Cardiac muscle cell (in vitro differentiated cells and primary cell): ENCODE data around the gene SMIM35. TPM values are rescaled to one million over a fixed set of nuclear protein-coding genes. Genes with fewer than 3 reads are reported as not detected.

Experiments used
- DNase-seq, 2 donors: peaks; one replicate each; pipeline versions ENCODE4 v3.0.0 to v3.0.0-alpha.2; 2010 to 2017; ENCODE audit warnings: low read depth in 1 of 2, low spot score in 1 of 2
- H3K27ac ChIP-seq: fragments of 200-600 bp; sonication (generic); 2 replicates; pipeline ENCODE4 v1.5.1; 2016
- H3K27me3 ChIP-seq: fragments of 200-600 bp; sonication (generic); 2 replicates; pipeline ENCODE4 v1.6.0; 2016; ENCODE audit warnings: control low read depth
- H3K36me3 ChIP-seq: fragments of 200-600 bp; sonication (generic); 2 replicates; pipeline ENCODE4 v1.5.1; 2016; ENCODE audit warnings: control low read depth
- H3K4me1 ChIP-seq: fragments of 200-600 bp; sonication (generic); 2 replicates; pipeline ENCODE4 v1.8.1; 2017; ENCODE audit warnings: low read depth, mild to moderate bottlenecking, mixed run types
- H3K4me3 ChIP-seq: fragments of 200-600 bp; sonication (generic); 2 replicates; pipeline ENCODE4 v1.5.1; 2016; ENCODE audit warnings: mild to moderate bottlenecking
- H3K9me3 ChIP-seq: fragments of 200-600 bp; sonication (generic); 2 replicates; pipeline ENCODE4 v1.5.1; 2017; ENCODE audit warnings: low read depth, mild to moderate bottlenecking, control low read depth
- CTCF ChIP-seq: IDR thresholded peaks from 2 replicates; pipeline ENCODE4 v1.5.1; 2012; ENCODE audit warnings: low read depth, mild to moderate bottlenecking, low read length
- polyA plus RNA-seq: library from polyadenylated mRNA; unstranded; fragments of >200 nt; fragmentation: Nextera tagmentation; extraction: Ambion mirVana; gene quantifications from 2 replicates; pipeline ENCODE4 v1.2.1, GENCODE V29; 2016
- total RNA-seq: library from RNA; depleted of rRNA; stranded (reverse); fragments of >200 nt; gene quantifications from 2 replicates; pipeline ENCODE4 v1.2.3, GENCODE V29; 2016

SMIM35 gene
- total and polyA plus RNA-seq, 2 experiments from 2014 or later: not detected

GRCh38 chr11:118015385-118015841 is 71.3 kb downstream of the SMIM35 start:
- Histone ChIP-seq H3K4me3 (no peak overlapping the region), H3K36me3 (no peaks in the 10 kb centered on the region), H3K4me1 (no peaks in the 10 kb centered on the region), H3K27ac (no peak overlapping the region), H3K9me3 (peaks cover 2% of the 10 kb centered on the region), H3K27me3 (no peaks in the 10 kb centered on the region)
- no peak for DNase-seq
- no peak for TF ChIP-seq CTCF

- no peak for DNase-seq
Measured at GRCh38 chr11:118014022-118014421, 72.7 kb downstream of the SMIM35 start.

GRCh38 chr11:118012083-118012669 is 74.6 kb downstream of the SMIM35 start:
- Histone ChIP-seq H3K27me3 (peaks cover 2% of the 10 kb centered on the region), H3K36me3 (no peaks in the 10 kb centered on the region), H3K9me3 (no peaks in the 10 kb centered on the region), H3K4me1 (no peaks in the 10 kb centered on the region), H3K27ac (no peak overlapping the region), H3K4me3 (no peak overlapping the region)
- peak in 1 of 2 donors; percentile 33 for DNase-seq
- no peak for TF ChIP-seq CTCF

More at GRCh38 chr11:118014022-118014421, 72.7 kb downstream of the SMIM35 start:
- TF ChIP-seq CTCF: no peak
- Histone ChIP-seq H3K36me3 (no peaks in the 10 kb centered on the region), H3K9me3 (no peaks in the 10 kb centered on the region), H3K27ac (no peak overlapping the region), H3K4me3 (no peak overlapping the region), H3K27me3 (no peaks in the 10 kb centered on the region), H3K4me1 (no peaks in the 10 kb centered on the region)

- Histone ChIP-seq H3K4me3 (no peak overlapping the region), H3K27ac (no peak overlapping the region), H3K9me3 (no peaks in the 10 kb centered on the region), H3K36me3 (no peaks in the 10 kb centered on the region), H3K4me1 (no peaks in the 10 kb centered on the region), H3K27me3 (peaks cover 2% of the 10 kb centered on the region)
- no peak for TF ChIP-seq CTCF
- DNase-seq: no peak
Measured at GRCh38 chr11:118010738-118011461, 75.9 kb downstream of the SMIM35 start.

- H3K4me1 ChIP-seq: no peaks in the 10 kb centered on the region
- H3K36me3 ChIP-seq: no peaks in the 10 kb centered on the region
- no peaks in the 10 kb centered on the region for H3K9me3 ChIP-seq
- no peak overlapping the region for H3K27ac ChIP-seq
- H3K4me3 ChIP-seq: no peak overlapping the region
- DNase-seq: no peak
- peaks cover 2% of the 10 kb centered on the region for H3K27me3 ChIP-seq
- TF ChIP-seq CTCF: no peak
Measured at GRCh38 chr11:118009864-118010737, 76.7 kb downstream of the SMIM35 start.
